ENCODE measurements around the gene ARL15. TPM values are rescaled to one million over a fixed set of nuclear protein-coding genes. Genes with fewer than 3 reads are reported as not detected.

ARL15 gene
- total and polyA plus RNA-seq, 2 donors (not counting 3 experiments of a cell fraction or from before 2014, with no cell fraction given): 11.9 to 24.4 TPM

DNA sequence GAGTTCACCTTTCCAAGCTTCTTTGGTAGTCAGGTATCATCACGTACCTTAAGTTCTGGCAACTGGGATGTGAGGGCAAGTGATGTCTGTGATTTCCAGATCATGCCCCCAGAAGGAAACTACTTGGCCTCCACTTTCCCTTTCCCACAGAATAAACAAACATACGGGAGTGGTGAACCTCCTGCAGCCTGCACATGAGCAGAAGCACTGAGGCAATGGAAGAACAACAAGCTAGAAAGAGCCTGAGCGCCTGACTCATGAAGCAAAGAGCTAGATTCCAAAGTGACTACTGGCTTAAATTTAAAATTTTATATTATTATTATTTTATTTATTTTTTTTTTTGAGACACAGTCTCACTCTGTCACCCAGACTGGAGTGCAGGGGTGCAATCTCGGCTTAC is 35.0 kb downstream of the ARL15 start:
- H3K4me2 ChIP-seq (ENCODE audit: insufficient read depth, low read length): no peak overlapping the region
- no peaks in the 10 kb centered on the region for H4K20me1 ChIP-seq (replicated peaks; ENCODE audit: control insufficient read depth, extremely low read depth, insufficient read depth, low read length)
- H2AFZ ChIP-seq (ENCODE audit: low read depth, low read length): no peak overlapping the region
- H3K27ac ChIP-seq (ENCODE audit: insufficient read depth, low read depth, low read length): no peak overlapping the region
- no peak for TF ChIP-seq MYC (IDR thresholded peaks at IDR 0.05; ENCODE audit: low read depth, low read length)
- no peak for TF ChIP-seq POLR2A (IDR thresholded peaks at IDR 0.05; ENCODE audit: low read depth, low read length)
- TF ChIP-seq GATA2 (IDR thresholded peaks at IDR 0.05; ENCODE audit: insufficient read depth, insufficient read length, low read depth, low read length): no peak
- TF ChIP-seq MAX (IDR thresholded peaks at IDR 0.05; ENCODE audit: insufficient read depth, insufficient read length): no peak
- no peak for TF ChIP-seq JUN (IDR thresholded peaks at IDR 0.05; ENCODE audit: borderline replicate concordance, insufficient read depth, insufficient read length, low read depth)
- TF ChIP-seq, protein P1, sequence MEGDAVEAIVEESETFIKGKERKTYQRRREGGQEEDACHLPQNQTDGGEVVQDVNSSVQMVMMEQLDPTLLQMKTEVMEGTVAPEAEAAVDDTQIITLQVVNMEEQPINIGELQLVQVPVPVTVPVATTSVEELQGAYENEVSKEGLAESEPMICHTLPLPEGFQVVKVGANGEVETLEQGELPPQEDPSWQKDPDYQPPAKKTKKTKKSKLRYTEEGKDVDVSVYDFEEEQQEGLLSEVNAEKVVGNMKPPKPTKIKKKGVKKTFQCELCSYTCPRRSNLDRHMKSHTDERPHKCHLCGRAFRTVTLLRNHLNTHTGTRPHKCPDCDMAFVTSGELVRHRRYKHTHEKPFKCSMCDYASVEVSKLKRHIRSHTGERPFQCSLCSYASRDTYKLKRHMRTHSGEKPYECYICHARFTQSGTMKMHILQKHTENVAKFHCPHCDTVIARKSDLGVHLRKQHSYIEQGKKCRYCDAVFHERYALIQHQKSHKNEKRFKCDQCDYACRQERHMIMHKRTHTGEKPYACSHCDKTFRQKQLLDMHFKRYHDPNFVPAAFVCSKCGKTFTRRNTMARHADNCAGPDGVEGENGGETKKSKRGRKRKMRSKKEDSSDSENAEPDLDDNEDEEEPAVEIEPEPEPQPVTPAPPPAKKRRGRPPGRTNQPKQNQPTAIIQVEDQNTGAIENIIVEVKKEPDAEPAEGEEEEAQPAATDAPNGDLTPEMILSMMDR (IDR thresholded peaks at IDR 0.05; ENCODE audit: extremely low read depth in 1 of 2, insufficient read depth in 1 of 2, low read depth in 1 of 2, low read length in 2 of 2): no peak
- TF ChIP-seq POLR2AphosphoS5 (IDR thresholded peaks at IDR 0.05; ENCODE audit: insufficient read depth, low read depth, low read length): no peak
- TF ChIP-seq EZH2 (IDR thresholded peaks at IDR 0.05; ENCODE audit: borderline replicate concordance, low read depth, low read length, severe bottlenecking): no peak
- TF ChIP-seq FOS (IDR thresholded peaks at IDR 0.05; ENCODE audit: borderline replicate concordance, insufficient read depth, low read length): no peak
- peaks cover 2% of the 10 kb centered on the region for H3K9me1 ChIP-seq (replicated peaks; ENCODE audit: control insufficient read depth, extremely low read depth, insufficient read depth, low read length)
- H3K9me3 ChIP-seq (replicated peaks; ENCODE audit: control insufficient read depth, insufficient read depth, low read length): no peaks in the 10 kb centered on the region
- DNase-seq (ENCODE audit: low read depth, low spot score): no peak
- H3K36me3 ChIP-seq (ENCODE audit: control insufficient read depth in 2 of 2, extremely low read depth in 1 of 2, insufficient read depth in 2 of 2, low read length in 2 of 2): no peaks in the 10 kb centered on the region
- no peaks in the 10 kb centered on the region for H3K27me3 ChIP-seq (ENCODE audit: control insufficient read depth in 2 of 2, insufficient read depth in 2 of 2, low read length in 2 of 2)
- H3K4me1 ChIP-seq (ENCODE audit: control insufficient read depth, extremely low read depth, insufficient read depth, low read length): no peaks in the 10 kb centered on the region
- FAIRE-seq: no peak
- ChIA-PET CTCF (no interaction called here), POLR2A (no interaction called here)
- dilution Hi-C loops (cut with MboI; ENCODE audit: extremely low pct_ligation_motif_present, low sequenced_read_pairs): no loop called here
- H3K9ac ChIP-seq (replicated peaks; ENCODE audit: extremely low read depth, insufficient read depth, low read length): no peak overlapping the region
- BruUV-seq (replicated peaks): no TSS peak
- intact Hi-C loops (cut with micrococcal nuclease): no loop called here
- no peak overlapping the region for H3K4me3 ChIP-seq (replicated peaks in 1 of 3; ENCODE audit: insufficient read depth in 1 of 3, low read depth in 1 of 3, low read length in 3 of 3)
- no peaks in the 10 kb centered on the region for H3K79me2 ChIP-seq (ENCODE audit: control insufficient read depth, insufficient read depth, low read length)

Data from endothelial cell of umbilical vein (primary cell).